Measurements from ENCODE around the gene TPCN1. TPM values are rescaled to one million over a fixed set of nuclear protein-coding genes. Genes with fewer than 3 reads are reported as not detected.

Gene TPCN1
- total RNA-seq, 1 experiment from 2014 or later: 32.7 TPM

GRCh38 chr12:113326775-113327395, 105.6 kb downstream of the TPCN1 start:
- ChIA-PET POLR2A (interaction anchor here (1.6 kb wide), 1 partner anchor 9 kb away, joined by 5 read pairs; no protein-coding TSS in a partner anchor), CTCF (interaction anchor here (0.5 to 1.8 kb wide), 5 partner anchors 8 to 99 kb away, joined by 3 to 12 read pairs (median 4); partner anchors contain the start of gene SLC8B1)
- peak overlapping the region; percentile 84 for H3K27ac Mint-ChIP-seq
- no peaks in the 10 kb centered on the region; the same call in 1 of the 2 replicates for H3K9me3 Mint-ChIP-seq
- ATAC-seq (peak; percentile 32; the same call in 1 of the 2 replicates), DNase-seq (ENCODE audit: low spot score) (no peak)
- no peaks in the 10 kb centered on the region for H3K27me3 Mint-ChIP-seq (ENCODE audit: low read depth)
- H3K4me3 Mint-ChIP-seq: no peak overlapping the region
- H3K4me1 Mint-ChIP-seq: 0 out of 2 replicates have a peak, but pooled peaks cover 2% of the 10 kb centered on the region
- TF ChIP-seq ZBTB43 (CRISPR knock-in tag; IDR thresholded peaks at IDR 0.05): no peak
- no peak for TF ChIP-seq IRF1 (CRISPR knock-in tag; IDR thresholded peaks at IDR 0.05)
- no peak for TF ChIP-seq OVOL2 (CRISPR knock-in tag; IDR thresholded peaks at IDR 0.05; ENCODE audit: borderline replicate concordance)
- TF ChIP-seq NFE2L1 (CRISPR knock-in tag; IDR thresholded peaks at IDR 0.05): no peak
- no peak for TF ChIP-seq CBFB (CRISPR knock-in tag; IDR thresholded peaks at IDR 0.05; ENCODE audit: low read depth)
- TF ChIP-seq CREB1 (CRISPR knock-in tag; IDR thresholded peaks at IDR 0.05): no peak
- no peak for TF ChIP-seq CTCF (IDR thresholded peaks at IDR 0.05)
- no peak for TF ChIP-seq ZBTB21 (CRISPR knock-in tag; IDR thresholded peaks at IDR 0.05; ENCODE audit: borderline replicate concordance)
- TF ChIP-seq ZNF512 (CRISPR knock-in tag; IDR thresholded peaks at IDR 0.05; ENCODE audit: borderline replicate concordance): no peak
- no peak for TF ChIP-seq E2F4 (CRISPR knock-in tag; IDR thresholded peaks at IDR 0.05; ENCODE audit: borderline replicate concordance, low read depth)
- no peak for TF ChIP-seq NFATC4 (CRISPR knock-in tag; IDR thresholded peaks at IDR 0.05)
- TF ChIP-seq ATF3 (CRISPR knock-in tag; conservative IDR thresholded peaks at IDR 0.05): no peak
- TF ChIP-seq SMAD4 (CRISPR knock-in tag; IDR thresholded peaks at IDR 0.05): no peak
- TF ChIP-seq CREM (CRISPR knock-in tag; IDR thresholded peaks at IDR 0.05): no peak
- H3K36me3 Mint-ChIP-seq: peaks cover 13% of the 10 kb centered on the region

GRCh38 chr12:113328368-113328889, 107.2 kb downstream of the TPCN1 start:
- Mint-ChIP-seq H3K27me3 (ENCODE audit: low read depth) (0 out of 2 replicates have a peak, but pooled peaks cover under 1% of the 10 kb centered on the region), H3K9me3 (no peaks in the 10 kb centered on the region), H3K27ac (no peak overlapping the region), H3K36me3 (peaks cover 15% of the 10 kb centered on the region), H3K4me3 (no peak overlapping the region), H3K4me1 (0 out of 2 replicates have a peak, but pooled peaks cover 2% of the 10 kb centered on the region)
- TF ChIP-seq CREM (CRISPR knock-in tag; IDR thresholded peaks at IDR 0.05): no peak
- TF ChIP-seq NR2C2 (CRISPR knock-in tag; IDR thresholded peaks at IDR 0.05): no peak
- TF ChIP-seq ELF4 (CRISPR knock-in tag; IDR thresholded peaks at IDR 0.05; ENCODE audit: low read depth): no peak
- no peak for DNase-seq (ENCODE audit: low spot score)
- ATAC-seq: no peak
- ChIA-PET POLR2A (interaction anchor here (0.6 kb wide), 1 partner anchor 249 kb away, joined by 8 read pairs; no protein-coding TSS in a partner anchor), CTCF (interaction anchor here (1.2 kb wide), 1 partner anchor 133 kb away, joined by 3 read pairs; no protein-coding TSS in a partner anchor)
